HepG2 (cell line): ENCODE results near the gene ACAA2.

Experiments
- CREB1 ChIP-seq, 2 experiments: fragments of 450-650 bp in 1 of 2; IDR thresholded peaks; 2 replicates each; pipeline ENCODE4 v1.6.1; 2016 to 2017; ENCODE audit warnings: control low read depth in 1 of 2, mild to moderate bottlenecking in 1 of 2, missing compliant biosample characterization in 1 of 2, missing genetic modification characterization in 1 of 2
- MYC ChIP-seq: sonication (generic); formaldehyde crosslinking; IDR thresholded peaks from 2 replicates; pipeline ENCODE4 v1.9.0; 2021; ENCODE audit warnings: missing genetic modification reagents, borderline replicate concordance
- TAF15 ChIP-seq: fragments of 200-400 bp; formaldehyde crosslinking; IDR thresholded peaks from one replicate; pipeline ENCODE4 v1.6.1; 2018; ENCODE audit warnings: mild to moderate bottlenecking, low read depth, low read length; ENCODE audit not compliant: poor library complexity, severe bottlenecking
- TBP ChIP-seq: sonication (generic); formaldehyde crosslinking; IDR thresholded peaks from 2 replicates; pipeline ENCODE4 v1.5.0; 2020; ENCODE audit warnings: missing genetic modification reagents
- ZMYM4 ChIP-seq: sonication (generic); formaldehyde crosslinking; IDR thresholded peaks from 2 replicates; pipeline ENCODE4 v1.8.1; 2023; ENCODE audit warnings: mild to moderate bottlenecking, missing genetic modification reagents
- TF ChIP-seq, protein P1 (sequence below): sonication (generic); formaldehyde crosslinking; conservative IDR thresholded peaks from 2 replicates; pipeline ENCODE4 v1.4.0; 2020; ENCODE audit warnings: missing genetic modification reagents
- TF ChIP-seq, protein P2 (sequence below), 2 experiments: IDR thresholded peaks; 2 replicates each; pipeline ENCODE4 v1.6.1; 2011 to 2012; ENCODE audit warnings: low read length in 2 of 2, borderline replicate concordance in 1 of 2, low read depth in 1 of 2, mild to moderate bottlenecking in 1 of 2, moderate library complexity in 1 of 2
- TF ChIP-seq, protein P3 (sequence below): sonication (generic); formaldehyde crosslinking; IDR thresholded peaks from 2 replicates; pipeline ENCODE4 v1.4.0; 2020; ENCODE audit warnings: missing genetic modification reagents
- TF ChIP-seq, protein P4 (sequence below): sonication (generic); formaldehyde crosslinking; IDR thresholded peaks from 2 replicates; pipeline ENCODE4 v1.5.0; 2020; ENCODE audit warnings: mild to moderate bottlenecking, missing genetic modification reagents, moderate library complexity
- TF ChIP-seq, protein P5 (sequence below), 2 experiments: fragments of 450-650 bp in 1 of 2; sonication (generic) in 1 of 2; formaldehyde crosslinking; IDR thresholded peaks; 2 replicates each; pipeline versions ENCODE4 v1.5.0 to v1.8.0; 2020 to 2022; ENCODE audit warnings: mild to moderate bottlenecking in 1 of 2, missing genetic modification reagents in 1 of 2

DNA sequence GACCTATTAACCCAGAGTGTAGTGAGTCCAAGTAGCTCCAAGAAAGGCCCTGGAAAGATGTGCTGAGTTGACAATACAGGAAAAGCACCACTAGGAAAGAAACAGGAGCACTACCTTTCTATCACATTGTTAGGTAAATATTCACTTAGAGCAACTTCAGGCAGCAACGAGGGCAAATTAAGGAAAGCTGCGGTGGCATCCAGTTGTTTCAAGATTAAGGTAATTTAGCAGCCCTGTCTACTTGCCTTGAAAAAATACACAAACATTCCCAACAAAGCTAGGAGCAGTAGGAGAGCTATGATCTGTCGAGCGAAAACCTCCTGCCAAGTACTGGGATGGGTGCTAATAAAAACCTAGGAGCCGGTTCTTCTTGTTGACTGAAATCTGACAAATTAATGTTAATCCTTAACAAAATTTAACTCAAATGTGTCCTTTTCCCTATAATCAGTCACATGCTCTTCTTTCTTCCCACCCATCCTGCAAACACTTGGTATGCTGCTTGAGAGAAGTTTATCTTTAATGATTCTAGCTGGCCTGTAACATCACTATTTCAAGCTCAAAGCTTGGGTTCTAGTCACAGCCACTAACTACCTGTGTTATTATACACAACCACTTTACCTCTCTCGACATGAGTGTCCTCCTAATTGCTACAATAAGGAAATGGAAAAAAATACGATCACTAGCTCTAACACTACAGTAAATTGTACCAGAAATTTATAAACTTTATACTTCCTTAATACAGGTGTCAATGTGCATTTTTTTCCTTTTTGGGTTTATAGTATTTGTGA is 2.0 kb downstream of the ACAA2 start:
- TF ChIP-seq TBP (CRISPR knock-in tag) (no peak), CREB1 (IDR thresholded peaks at IDR 0.05) (no peak), CREB1 (CRISPR knock-in tag; IDR thresholded peaks at IDR 0.05) (no peak), TAF15 (no peak), MYC (CRISPR knock-in tag) (no peak), ZMYM4 (CRISPR knock-in tag) (no peak)
- TF ChIP-seq, protein P1, sequence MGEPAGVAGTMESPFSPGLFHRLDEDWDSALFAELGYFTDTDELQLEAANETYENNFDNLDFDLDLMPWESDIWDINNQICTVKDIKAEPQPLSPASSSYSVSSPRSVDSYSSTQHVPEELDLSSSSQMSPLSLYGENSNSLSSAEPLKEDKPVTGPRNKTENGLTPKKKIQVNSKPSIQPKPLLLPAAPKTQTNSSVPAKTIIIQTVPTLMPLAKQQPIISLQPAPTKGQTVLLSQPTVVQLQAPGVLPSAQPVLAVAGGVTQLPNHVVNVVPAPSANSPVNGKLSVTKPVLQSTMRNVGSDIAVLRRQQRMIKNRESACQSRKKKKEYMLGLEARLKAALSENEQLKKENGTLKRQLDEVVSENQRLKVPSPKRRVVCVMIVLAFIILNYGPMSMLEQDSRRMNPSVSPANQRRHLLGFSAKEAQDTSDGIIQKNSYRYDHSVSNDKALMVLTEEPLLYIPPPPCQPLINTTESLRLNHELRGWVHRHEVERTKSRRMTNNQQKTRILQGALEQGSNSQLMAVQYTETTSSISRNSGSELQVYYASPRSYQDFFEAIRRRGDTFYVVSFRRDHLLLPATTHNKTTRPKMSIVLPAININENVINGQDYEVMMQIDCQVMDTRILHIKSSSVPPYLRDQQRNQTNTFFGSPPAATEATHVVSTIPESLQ = no peak
- TF ChIP-seq, protein P2, sequence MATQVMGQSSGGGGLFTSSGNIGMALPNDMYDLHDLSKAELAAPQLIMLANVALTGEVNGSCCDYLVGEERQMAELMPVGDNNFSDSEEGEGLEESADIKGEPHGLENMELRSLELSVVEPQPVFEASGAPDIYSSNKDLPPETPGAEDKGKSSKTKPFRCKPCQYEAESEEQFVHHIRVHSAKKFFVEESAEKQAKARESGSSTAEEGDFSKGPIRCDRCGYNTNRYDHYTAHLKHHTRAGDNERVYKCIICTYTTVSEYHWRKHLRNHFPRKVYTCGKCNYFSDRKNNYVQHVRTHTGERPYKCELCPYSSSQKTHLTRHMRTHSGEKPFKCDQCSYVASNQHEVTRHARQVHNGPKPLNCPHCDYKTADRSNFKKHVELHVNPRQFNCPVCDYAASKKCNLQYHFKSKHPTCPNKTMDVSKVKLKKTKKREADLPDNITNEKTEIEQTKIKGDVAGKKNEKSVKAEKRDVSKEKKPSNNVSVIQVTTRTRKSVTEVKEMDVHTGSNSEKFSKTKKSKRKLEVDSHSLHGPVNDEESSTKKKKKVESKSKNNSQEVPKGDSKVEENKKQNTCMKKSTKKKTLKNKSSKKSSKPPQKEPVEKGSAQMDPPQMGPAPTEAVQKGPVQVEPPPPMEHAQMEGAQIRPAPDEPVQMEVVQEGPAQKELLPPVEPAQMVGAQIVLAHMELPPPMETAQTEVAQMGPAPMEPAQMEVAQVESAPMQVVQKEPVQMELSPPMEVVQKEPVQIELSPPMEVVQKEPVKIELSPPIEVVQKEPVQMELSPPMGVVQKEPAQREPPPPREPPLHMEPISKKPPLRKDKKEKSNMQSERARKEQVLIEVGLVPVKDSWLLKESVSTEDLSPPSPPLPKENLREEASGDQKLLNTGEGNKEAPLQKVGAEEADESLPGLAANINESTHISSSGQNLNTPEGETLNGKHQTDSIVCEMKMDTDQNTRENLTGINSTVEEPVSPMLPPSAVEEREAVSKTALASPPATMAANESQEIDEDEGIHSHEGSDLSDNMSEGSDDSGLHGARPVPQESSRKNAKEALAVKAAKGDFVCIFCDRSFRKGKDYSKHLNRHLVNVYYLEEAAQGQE (IDR thresholded peaks at IDR 0.05; ENCODE audit: borderline replicate concordance in 1 of 2, low read depth in 1 of 2, low read length in 2 of 2) = no peak
- TF ChIP-seq, protein P3, sequence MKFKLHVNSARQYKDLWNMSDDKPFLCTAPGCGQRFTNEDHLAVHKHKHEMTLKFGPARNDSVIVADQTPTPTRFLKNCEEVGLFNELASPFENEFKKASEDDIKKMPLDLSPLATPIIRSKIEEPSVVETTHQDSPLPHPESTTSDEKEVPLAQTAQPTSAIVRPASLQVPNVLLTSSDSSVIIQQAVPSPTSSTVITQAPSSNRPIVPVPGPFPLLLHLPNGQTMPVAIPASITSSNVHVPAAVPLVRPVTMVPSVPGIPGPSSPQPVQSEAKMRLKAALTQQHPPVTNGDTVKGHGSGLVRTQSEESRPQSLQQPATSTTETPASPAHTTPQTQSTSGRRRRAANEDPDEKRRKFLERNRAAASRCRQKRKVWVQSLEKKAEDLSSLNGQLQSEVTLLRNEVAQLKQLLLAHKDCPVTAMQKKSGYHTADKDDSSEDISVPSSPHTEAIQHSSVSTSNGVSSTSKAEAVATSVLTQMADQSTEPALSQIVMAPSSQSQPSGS (CRISPR knock-in tag) = no peak
- TF ChIP-seq, protein P4, sequence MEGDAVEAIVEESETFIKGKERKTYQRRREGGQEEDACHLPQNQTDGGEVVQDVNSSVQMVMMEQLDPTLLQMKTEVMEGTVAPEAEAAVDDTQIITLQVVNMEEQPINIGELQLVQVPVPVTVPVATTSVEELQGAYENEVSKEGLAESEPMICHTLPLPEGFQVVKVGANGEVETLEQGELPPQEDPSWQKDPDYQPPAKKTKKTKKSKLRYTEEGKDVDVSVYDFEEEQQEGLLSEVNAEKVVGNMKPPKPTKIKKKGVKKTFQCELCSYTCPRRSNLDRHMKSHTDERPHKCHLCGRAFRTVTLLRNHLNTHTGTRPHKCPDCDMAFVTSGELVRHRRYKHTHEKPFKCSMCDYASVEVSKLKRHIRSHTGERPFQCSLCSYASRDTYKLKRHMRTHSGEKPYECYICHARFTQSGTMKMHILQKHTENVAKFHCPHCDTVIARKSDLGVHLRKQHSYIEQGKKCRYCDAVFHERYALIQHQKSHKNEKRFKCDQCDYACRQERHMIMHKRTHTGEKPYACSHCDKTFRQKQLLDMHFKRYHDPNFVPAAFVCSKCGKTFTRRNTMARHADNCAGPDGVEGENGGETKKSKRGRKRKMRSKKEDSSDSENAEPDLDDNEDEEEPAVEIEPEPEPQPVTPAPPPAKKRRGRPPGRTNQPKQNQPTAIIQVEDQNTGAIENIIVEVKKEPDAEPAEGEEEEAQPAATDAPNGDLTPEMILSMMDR (CRISPR knock-in tag) = no peak
- TF ChIP-seq, protein P5, sequence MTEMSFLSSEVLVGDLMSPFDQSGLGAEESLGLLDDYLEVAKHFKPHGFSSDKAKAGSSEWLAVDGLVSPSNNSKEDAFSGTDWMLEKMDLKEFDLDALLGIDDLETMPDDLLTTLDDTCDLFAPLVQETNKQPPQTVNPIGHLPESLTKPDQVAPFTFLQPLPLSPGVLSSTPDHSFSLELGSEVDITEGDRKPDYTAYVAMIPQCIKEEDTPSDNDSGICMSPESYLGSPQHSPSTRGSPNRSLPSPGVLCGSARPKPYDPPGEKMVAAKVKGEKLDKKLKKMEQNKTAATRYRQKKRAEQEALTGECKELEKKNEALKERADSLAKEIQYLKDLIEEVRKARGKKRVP (CRISPR knock-in tag; IDR thresholded peaks at IDR 0.05) = no peak
